GM18502 (cell line): ENCODE data around the gene PSMD7.
"Not testable (repeated sequence)": the region's sequence is repeated elsewhere in the genome, so short reads cannot be mapped to it uniquely, and the experiment has no call there.

Experiments used
- ATAC-seq: cut with Tn5 transposase; IDR thresholded peaks from one replicate; pipeline ENCODE4 v1.9.1; 2021; ENCODE audit warnings: mild to moderate bottlenecking; ENCODE audit not compliant: unreplicated experiment, poor library complexity

Gene PSMD7

GRCh38 chr16:74291577-74292208 is 4.9 kb upstream of the PSMD7 start:
- no peak for ATAC-seq

- ATAC-seq: peak; percentile 18
Observed at GRCh38 chr16:74296104-74296431, 546 bp upstream of the PSMD7 start.

DNA sequence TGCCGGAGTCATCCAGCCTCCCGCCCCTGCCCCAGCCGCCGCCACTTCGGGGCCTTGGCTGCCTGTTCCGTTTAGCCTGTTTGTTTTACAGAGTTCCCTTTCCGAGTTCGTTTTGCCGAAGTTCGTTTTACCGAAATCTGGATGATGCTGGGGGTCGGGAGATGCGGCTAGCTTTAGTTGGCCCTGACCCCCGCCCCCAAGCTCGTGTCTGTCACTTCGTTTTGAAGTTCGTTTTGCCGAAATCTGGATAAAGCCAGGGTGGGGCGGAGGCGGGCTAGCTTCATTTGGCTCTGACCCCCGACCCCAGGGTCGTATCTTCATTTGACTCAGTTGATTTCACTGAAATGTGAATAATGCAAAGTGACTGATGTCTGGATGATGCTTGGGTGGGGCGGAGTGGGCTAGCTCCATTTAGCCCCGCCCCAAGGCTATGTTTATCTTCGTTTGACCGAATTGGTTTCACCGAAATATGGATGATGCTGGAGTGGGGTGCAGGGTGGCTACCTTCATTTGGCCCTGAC is 591 bp downstream of the PSMD7 start:
- peak; percentile 41 for ATAC-seq

DNA sequence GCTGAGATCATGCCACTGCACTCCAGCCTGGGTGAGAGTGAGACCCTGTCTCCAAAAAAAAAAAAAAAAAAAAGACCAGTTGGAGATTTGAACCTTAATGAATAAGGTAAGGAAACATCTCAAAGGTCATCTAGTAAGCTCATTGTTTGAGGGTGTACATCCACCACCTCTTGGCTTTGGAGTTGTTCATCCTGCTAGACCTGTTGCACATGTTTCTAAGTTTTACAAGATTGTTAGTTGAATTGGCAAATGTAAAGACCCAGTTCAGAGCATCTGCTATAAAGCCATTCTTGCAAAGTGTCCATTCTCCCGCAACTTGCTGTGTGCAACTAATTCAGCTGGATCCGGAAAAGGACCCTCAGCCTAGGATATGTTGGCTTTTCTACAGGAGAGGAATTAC is 1.5 kb downstream of the PSMD7 start:
- no peak for ATAC-seq

DNA sequence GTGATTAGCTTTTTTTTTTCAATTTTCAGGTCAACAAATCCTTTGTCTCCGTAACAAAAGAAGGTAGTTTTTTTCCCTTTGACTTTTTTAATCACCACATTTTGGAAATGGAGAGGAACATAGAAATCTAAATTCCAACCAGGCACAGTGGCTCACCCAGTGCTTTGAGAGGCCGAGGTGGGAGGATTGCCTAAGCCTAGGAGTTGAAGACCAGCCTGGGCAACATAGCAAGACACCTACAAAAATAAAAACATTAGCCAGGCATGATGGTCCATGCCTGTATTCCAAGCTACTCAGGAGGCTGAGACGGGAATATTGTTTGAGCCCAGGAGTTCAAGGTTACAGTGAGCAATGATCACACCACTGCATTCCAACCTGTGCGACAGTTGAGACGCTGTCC is 5.7 kb downstream of the PSMD7 start:
- ATAC-seq: no peak

- no peak for ATAC-seq
Observed at GRCh38 chr16:74304164-74304834, 7.7 kb downstream of the PSMD7 start.

- ATAC-seq: no peak
Observed at GRCh38 chr16:74304835-74305176, 8.2 kb downstream of the PSMD7 start.

- ATAC-seq: no peak
Observed at GRCh38 chr16:74305281-74305680, 8.7 kb downstream of the PSMD7 start.

DNA sequence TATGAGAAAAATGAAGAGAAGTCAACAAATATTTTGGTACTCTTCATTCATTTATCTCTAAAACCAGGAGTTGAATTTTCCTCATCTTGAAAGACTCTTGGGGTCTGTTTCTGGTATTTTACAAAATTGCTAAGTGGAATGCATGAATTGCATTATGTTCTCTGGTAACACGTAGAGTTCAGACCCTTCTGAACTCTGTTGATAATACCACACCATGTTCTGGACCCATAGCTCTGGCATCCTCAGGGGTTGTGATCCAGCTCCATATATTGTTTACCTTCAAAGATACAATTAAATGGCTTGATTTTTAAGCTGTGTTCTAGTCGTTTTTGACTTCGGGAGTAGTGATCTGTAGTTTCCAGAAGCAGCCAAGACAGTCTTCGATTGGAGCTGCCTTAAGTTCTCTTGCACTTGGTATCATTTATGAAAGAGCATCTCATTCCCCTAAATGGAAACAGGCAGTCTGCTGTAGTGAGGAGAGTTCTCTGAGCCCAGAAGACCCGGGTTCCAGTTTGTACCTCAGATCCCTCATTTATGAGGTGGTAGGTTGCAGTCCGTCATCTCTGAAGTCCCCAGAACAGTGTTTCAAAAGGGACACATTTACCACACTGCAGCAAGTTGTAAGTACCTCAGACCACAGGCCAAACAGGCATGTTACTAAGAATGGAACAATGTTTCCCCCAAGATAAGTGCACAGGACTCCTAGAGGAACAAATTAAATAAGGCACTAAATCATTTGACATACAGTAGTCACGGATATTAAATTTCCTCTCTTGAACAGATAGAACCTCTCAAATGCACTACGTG is 9.6 kb downstream of the PSMD7 start:
- no peak for ATAC-seq

GRCh38 chr16:74307383-74307782 is 10.8 kb downstream of the PSMD7 start:
- no peak for ATAC-seq

- no peak for ATAC-seq
Observed at GRCh38 chr16:74309789-74310781, 13.5 kb downstream of the PSMD7 start.

DNA sequence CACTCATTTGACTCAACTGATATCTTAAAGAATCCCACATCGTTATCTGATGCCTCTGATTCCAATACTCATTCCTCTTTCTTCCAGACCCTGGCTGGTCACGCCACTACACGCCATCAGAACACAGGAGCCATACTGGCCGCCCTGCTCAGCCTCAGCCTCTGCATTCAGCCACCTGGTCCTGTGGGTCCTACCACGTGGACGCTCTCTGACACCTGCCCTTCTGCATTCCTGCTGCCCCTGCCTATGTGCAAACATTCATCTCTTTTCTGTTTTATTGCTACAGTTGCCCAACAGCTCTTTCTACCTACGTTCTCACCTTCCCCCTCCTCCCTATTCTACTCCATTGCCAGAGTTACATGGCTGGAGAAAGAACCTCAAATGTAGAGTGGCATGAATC is 18.4 kb downstream of the PSMD7 start:
- no peak for ATAC-seq

GRCh38 chr16:74320707-74321106 is 24.1 kb downstream of the PSMD7 start:
- ATAC-seq: no peak

DNA sequence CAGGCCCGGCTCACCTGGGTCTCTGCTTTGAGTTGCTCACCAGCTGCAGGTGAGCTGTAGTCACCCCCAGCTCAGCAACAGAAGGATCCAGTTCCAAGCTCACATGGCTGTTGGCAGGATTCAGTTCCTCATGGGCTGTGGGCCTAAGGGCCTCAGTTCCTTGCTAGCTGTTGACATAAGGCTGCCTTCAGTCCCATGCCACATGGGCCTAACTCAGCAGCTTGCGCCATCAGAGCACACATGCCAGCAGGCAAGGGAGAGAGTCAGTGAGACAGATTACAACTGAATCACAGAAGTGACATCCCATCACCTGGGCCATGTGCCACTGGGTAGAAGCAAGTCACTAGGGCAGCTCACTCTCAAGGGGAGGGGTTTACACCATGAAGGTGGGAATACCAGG is 24.7 kb downstream of the PSMD7 start:
- ATAC-seq: no peak

GRCh38 chr16:74322301-74322710 is 25.7 kb downstream of the PSMD7 start:
- no peak for ATAC-seq

- ATAC-seq: not testable (repeated sequence)
Observed at GRCh38 chr16:74324777-74325176, 28.2 kb downstream of the PSMD7 start.

GRCh38 chr16:74325641-74326040 is 29.0 kb downstream of the PSMD7 start:
- no peak for ATAC-seq

- not testable (repeated sequence) for ATAC-seq
Observed at GRCh38 chr16:74328346-74328745, 31.7 kb downstream of the PSMD7 start.

- not testable (repeated sequence) for ATAC-seq
Observed at GRCh38 chr16:74332469-74332868, 35.9 kb downstream of the PSMD7 start.

DNA sequence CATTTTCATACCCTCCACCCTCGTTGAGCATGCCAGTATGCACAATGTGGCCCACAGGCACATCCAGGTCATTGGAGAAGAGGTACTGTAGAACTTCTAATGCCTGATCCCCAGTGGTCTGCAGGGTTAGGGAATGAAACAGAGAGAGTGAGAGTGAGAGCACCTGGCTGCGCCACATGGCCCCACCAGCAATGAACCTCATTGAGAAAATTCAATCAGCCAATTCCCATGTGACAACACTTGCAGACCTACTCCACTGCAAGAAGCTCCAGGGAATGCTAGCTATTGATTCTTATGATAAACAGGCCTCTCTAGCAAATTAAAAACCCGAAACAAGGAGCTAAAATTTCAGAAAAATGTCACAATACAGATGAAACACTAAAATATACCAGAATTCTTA is 40.9 kb downstream of the PSMD7 start:
- ATAC-seq: not testable (repeated sequence)
